GM20431 (cell line): ENCODE data around the gene RUNX2.

ENCODE experiments used
- in situ Hi-C: fragments of 300-500 bp; cut with MseI, MboI; formaldehyde crosslinking; loops from one replicate; pipeline ENCODE4 v1.15.0; 2020; ENCODE audit warnings: low sequenced_read_pairs; ENCODE audit not compliant: unreplicated experiment

RUNX2 gene

DNA sequence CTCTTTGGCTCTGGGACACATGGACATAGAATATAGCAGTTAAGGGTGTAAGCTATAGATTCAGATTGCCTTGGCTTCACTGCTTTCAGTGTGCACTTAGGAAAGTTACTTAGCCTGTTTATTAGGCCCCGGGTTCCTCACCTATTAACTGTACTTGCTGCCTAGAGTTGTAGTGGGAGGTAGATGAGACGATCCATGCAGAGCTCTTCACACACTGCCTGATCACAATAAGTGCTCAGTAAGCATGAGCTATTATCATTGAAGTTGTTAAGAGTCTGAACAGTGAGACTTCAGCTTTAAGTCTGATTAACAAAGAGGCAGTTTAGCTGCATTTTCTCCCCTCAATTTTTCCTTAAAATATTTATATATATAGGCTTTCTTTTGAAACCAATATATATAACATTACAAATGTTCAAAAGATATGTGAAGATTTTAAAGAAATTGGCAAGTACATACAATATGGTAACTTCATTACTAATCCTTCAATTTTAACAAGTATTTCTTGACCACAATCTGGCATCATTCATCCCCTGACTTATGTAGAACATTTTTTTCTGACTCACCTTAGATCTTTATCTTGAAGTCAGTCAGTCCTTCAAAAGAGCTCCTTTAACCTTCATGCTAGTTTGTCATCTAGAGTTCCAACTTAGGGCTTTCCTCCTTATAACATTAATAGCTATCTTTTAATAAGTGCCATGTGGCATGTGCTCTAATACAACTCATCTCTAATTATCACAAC, 70.1 kb downstream of the RUNX2 start:
- in situ Hi-C loops: no loop called here

DNA sequence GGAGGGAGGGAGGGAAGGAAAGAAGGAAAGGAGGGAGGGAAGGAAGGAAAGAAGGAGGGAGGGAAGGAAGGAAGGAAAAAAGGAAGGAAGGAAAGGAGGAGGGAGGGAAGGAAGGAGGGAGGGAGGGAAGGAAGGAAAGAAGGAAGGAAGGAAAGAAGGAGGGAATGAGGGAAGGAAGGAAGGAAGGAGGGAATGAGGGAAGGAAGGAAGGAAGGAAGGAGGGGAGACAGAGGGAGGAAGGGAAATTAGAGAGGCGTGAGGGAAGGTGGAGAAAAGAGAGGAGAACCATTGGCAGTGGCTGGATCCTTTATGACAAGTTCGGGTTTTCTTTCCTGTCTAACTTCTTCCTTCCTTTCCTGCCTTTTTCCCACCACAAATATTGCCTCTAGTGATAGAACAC, 71.9 kb downstream of the RUNX2 start:
- in situ Hi-C loops: no loop called here

DNA sequence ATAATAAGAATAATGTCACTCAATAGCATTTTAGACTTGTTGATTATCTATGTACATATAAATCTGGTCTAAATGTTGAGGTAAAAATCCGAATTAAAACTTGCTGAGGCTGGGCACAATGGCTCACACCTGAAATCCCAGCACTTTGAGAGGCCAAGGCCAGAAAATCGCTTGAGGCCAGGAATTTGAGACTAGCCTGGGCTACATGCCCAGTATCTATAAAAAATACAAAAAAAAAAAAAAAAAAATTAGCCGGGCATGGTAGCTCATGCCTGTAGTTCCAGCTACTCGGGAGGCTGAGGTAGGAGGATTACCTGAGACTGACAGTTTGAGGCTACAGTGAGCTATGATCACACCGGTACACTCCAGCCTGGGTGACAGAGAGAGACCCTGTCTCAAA, 83.8 kb downstream of the RUNX2 start:
- in situ Hi-C loops: no loop called here

DNA sequence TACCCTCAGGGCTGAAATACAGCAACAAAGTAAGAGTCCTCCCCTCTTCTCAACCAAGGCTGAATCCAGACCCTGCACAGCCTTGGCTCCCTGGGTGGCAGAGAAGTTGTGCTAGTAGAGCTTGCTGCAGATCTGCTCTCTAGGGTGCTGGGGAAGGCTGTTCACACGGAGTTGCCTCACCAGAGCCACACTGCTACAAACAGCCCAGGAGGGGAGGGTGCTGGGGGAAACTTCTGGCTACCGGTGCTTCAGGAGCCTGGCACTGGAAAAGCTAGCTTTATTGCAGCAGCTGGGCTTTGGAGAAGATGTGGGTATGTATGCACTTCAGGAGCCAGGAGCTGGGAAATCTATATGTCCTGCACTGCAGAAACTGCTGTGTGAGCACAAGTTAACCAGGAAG, 87.2 kb downstream of the RUNX2 start:
- in situ Hi-C loops: no loop called here

DNA sequence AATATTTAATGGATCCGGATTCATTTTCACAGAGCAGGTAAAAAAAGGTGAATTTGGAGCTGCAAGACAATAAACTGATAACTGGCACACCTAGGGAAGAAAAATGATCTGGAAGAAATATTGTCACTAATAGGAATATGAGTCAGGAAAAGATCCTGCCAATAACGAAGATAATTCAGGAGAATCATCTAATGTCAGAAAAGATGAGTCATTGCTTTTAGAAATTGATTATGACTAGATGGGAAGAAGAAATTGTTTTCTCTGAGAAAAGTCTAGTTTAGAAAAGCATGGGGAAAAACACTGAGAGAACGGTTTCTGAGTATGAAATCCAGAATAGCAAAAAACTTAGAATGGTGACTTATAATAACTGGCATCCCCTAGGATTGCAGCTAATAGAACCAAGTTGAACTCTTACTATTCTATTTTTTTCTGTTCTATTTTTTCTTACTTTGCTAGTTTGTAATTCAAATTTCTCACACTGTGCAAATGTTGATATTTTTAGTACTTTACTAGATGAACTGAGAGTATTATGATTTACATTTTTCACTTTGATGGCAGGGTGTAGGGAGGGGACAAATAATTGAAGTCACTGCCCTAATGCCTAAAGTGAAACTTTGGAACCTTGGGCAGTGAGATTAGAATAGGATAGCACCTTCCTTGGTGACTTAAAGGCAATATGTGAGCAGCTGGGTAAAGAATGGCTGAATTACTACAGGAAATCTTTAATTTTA, 87.8 kb downstream of the RUNX2 start:
- in situ Hi-C loops: no loop called here

DNA sequence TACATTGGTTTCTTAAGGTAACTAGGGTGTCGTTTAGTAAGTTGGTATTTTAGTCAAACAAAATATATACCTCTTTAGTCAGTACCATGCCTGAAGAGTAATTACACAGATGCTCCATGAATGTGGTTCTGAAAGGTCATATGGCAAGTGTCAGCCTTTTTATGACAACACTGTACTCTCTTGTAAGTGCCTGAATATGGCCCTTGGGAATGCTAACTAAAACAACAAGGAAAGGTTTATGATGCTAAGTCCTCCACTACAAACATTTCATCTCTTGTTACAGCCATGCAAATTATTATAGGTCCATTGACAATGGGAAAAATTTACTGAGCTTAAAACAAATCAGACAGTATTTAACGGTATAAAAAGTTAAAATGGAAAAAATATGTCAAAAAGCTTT, 88.6 kb downstream of the RUNX2 start:
- in situ Hi-C loops: no loop called here

DNA sequence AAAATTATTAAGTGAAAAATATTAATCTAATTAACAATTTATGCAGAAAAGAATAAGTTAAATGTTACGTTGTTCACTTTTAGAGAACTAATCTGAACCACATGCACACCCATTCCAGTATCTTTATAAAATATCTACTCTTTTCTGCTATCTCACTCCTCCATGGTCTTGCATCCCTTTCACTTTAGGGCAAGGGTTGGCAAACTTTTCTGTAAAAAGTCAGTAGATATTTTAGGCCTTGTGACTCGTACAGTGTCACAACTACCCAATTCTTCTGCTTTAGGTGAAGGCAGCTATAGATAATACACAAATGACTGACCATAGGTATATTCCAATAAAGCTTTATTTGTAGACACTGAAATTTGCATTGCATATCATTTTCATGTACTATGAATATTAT, 89.3 kb downstream of the RUNX2 start:
- in situ Hi-C loops: no loop called here

DNA sequence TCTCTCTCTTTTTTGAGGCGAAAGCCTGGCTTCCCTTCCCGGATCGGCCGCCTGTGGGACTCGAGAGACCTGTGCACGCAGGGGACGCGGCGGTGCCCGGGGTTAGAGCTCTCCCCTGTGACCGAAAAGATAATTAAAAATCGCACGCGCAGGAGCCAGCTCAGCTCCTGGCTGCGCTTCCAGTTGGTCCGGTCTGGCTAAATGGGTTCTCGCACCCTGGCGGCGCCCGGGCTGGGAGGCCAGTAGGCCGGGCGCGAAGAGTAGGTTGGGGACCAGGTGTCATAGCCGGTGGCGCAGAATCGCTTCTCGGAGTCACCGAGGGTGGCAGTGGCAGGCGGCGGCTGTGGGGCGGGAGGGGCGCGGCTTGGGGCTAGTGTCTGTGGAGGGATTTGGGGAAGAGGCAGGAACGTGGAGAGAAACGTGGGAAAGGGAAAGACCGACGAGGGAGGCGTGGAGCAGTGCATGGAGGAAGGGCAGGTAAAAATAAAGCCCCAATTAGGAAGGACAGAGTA, 91.5 kb downstream of the RUNX2 start:
- in situ Hi-C loops: no loop called here

DNA sequence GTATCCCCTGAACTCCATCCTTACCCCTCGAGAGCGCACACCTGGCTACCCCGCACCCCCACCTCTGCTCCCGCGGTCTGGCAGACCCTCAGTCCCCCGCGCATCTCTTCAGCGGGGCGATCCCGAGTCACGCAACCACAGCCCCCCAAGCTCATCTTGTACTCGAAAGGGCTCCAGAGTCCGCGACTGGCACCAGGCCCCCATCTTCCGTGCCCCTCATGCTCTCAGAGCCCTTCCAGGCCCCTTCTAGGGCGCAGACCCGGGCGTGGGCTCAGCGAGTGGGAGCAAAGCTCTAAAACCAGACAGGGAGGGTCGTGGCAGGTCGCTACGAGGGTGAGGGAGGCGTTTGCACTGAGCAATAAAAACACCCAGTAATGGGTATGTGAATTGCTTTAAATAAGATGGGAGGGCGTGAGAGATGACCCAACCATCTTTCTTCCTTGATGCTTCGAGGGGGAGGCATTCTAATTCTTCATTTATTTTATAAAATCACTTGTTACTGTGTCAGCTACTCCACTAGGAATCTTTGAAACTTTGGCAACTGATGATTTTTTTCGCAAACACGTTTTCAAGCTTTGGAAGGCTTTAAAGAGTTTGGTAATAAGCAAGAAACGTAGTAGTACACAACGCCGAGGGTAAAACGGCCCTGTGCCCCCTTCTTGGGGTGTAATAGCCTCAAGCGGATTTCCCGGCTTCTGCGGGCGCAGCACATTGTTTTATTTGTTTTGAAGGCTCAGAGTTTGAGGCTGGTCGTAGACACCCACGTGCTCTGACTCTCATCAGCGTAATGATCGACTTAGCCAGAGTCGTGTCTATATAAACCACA, 92.2 kb downstream of the RUNX2 start:
- in situ Hi-C loops: no loop called here

DNA sequence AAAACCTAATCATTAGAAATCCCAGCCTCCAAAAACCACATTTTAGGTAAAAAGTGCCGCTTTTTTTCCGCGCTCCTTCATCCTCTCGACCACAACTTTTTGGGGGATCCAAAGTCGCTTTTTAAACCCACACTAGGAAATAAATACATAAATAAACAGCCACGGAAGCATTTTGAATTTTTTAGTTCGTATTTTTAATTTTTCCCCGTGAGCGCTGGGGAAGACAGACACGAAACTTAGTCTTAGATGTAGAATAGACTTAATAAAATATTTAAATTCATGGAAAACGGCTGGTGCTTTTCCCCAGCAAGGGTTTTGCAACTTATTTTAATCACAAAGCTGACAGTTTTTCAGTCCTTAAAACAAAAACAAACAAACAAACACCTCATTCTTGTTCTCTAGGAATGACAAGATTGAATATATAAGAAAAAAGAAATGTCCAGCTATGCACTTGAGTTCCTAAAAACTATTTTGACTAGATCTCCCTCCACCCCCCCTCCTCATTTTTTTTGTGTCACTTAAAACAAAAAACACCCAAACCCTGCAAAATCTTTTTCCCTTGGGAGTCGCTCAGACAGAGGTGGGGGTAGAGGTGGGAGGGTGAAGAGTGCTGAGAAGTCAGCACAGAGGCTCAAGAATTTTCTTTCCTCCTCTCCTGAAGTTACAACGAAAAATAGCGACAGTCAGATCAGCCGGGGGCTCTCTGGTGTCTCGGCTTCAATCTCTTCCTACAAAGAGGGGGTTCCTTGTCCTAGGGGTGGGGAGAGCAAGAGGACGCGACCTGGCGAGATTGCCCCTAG, 93.0 kb downstream of the RUNX2 start:
- in situ Hi-C loops: no loop called here

DNA sequence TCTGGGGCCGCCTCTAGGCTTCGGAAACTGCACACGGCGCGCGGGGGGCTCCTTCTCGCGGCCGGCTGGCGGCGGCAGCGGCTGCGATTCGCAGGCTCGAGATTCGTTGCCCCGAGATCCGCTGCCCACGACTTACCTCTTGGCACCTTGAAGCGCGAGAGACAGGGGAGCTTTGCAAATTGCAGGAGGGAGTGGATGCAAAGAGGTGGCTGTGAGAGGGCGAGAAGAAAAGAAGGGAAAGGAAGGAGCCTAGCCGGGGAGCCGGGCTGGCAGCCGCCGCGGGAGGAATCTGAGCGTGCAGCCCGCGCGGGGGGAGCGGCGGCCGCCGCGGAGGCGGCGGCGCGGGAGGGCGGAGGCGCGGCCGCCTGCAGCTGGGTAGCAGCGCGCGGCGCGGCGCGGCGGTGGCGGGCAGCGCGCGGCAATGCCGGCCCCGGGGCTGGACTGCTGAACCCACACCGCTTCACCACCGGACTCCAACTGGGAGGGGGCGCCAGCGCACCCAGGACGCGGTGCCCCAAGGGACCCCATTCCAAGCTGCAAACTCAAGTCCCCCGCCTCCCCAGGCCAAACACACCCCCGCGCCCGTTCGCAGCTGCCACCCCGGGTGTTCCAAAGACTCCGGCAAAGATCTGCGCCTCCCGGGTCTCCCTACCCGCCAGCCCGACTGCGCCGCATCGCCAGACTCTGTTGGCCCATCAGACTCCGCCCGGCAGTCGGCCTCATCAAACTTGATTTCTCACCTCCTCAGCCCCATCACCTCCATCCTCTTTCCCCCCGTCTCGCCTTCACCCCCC, 93.8 kb downstream of the RUNX2 start:
- in situ Hi-C loops: no loop called here

DNA sequence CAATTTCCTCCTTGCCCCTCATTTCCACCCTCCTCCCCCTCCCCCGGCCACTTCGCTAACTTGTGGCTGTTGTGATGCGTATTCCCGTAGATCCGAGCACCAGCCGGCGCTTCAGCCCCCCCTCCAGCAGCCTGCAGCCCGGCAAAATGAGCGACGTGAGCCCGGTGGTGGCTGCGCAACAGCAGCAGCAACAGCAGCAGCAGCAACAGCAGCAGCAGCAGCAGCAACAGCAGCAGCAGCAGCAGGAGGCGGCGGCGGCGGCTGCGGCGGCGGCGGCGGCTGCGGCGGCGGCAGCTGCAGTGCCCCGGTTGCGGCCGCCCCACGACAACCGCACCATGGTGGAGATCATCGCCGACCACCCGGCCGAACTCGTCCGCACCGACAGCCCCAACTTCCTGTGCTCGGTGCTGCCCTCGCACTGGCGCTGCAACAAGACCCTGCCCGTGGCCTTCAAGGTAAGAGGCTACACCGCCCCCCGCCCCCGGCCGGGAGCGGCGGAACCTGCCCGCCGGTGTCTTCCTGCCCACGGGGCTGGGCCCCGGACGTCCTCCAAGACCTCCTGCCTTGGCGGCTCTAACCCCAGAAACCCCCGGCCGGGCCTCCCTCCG, 94.5 kb downstream of the RUNX2 start:
- in situ Hi-C loops: no loop called here

DNA sequence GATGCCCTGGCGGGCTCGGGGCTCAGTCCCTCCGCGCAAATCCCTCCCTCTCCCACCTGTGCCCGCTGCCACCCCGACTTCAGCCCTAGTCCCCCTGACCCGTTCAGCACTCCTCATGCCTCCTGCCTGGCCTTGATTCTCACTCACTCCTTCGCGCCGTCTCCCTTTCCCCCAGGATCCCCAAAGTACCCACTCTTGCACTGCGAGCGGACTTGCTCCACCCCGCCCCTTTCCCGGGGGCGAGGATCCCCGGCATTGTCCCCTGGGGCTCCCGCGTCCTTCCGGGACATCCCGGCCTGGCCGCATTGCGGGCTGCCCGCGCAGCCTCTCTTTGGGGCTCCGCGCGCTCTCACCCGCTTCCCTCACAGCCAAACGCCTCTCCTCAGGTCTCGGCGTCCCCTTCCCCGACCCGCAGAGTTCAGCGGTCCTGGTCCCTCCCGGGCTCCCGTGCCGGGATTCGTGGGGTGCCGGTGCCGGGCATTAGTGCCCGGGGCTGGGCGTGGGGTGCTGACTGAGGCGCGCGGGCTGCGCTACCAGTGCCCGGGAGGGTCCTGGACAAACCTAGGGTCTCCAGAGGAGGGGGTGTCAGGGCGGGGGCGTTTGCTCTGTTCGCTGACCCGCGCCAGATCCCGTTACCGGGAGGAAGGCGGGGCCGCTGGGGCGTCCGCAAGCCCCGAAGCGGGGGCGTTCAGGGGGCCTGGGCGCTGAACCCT, 95.1 kb downstream of the RUNX2 start:
- in situ Hi-C loops: no loop called here

DNA sequence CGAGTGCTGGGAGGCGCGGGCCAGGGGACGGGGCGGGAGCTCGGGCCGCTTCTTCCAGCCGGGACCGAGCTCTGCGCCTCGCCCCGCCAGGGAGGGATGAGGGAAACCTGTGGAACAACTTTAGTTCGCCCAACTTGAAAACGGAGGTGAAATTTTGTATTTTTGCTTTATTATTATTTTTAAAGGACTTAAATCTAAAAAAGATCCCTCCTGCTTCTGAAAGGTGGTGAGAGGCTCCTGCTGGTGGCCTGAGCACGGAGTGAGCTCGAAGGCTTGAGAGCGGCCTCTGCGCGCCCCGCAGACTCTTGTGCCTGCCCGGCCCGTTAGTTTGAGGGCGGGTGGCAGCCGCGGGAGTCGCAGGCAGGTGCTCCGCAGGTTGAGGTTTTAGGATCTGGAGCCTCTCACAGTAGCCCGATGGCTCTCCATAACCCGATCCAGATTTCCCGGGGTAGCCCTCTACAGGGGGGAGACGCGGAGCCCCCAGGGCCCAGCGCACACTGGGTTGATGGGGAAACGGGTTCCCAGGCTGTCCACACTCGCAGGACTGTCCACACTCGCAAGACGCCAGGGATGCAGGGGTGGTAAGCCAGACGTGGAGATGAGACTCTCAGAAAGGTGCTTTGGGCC, 95.8 kb downstream of the RUNX2 start:
- in situ Hi-C loops: no loop called here

DNA sequence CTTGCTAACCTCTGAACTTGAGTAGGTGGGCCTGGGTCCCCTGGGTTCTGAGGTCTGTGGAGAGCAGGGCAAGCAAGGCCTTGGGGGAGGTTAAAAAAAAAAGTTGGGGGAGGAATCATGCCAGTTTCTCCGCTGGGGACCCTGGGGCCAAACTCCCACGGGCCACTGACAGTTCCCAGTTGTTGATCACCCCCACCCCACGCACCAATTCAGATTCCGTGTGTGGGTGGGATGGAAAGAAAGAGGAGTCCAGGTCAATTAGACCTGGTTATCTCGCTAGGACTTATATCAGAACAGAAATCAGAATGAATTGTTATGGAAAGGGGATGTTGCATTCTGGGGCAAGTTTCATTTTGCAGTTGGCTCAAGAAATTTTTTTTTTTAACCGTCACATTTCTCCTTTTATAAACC, 96.3 kb downstream of the RUNX2 start:
- in situ Hi-C loops: no loop called here

DNA sequence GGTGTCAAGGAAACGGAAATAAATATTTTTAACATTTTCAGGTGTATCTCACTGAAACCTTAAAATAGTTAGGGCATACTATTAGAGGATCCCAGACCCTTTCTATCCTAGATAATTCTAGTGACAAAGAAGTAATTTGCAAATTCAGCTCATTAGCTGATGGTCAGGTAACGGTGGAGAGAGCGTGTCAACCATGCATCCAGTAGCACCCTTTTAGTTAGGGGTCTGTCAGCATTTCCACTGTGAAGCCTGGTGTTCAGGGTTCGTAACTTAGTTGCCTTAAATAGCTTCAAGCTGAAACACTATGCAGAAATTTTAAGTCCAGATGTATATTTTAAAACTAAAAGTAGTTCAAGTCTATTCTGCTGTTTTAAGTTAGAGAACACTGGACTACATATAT, 98.1 kb downstream of the RUNX2 start:
- in situ Hi-C loops: no loop called here

DNA sequence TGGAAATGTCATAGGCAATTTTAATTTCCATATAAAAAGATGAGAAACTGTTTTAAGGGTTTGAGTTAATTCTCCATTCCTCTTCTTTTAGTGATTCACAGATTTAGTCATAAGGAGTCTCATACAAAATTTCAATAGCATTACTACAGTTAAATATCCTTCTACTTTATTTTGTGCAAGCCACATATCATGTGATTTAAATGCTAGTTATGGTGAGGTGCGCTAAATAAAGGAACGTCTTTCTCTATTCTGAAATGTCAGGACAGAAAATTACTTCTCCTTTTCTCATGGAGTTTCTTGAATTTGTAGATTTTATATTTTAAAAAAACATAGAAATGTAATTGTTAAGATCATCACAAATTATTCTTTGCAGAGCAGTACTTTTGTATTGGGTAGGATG, 99.6 kb downstream of the RUNX2 start:
- in situ Hi-C loops: no loop called here

DNA sequence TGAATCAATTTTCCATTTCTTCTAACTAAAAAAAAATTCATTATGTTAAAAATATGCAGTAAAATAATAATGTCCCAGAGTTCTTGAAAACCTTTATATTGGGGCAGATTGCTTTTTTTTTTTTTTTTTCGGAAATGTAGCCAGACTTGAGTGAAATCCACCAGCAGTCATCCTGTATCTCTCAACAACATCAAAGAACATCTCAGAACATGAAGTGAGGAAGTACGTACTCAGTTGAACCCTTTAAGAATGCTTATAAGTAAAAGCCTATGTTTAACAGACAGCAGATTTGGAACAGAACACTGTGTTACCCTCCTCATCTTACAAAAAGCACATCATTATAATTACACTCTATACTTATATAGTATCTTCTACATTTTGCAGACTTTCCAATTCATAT, 100.6 kb downstream of the RUNX2 start:
- in situ Hi-C loops: no loop called here
